Prostate gland (tissue), 2 donors: Measurements from ENCODE around the gene TFCP2. TPM values are rescaled to one million over a fixed set of nuclear protein-coding genes. Genes with fewer than 3 reads are reported as not detected.

Experiments
- DNase-seq: peaks from one replicate; pipeline ENCODE4 v3.0.0-alpha.2; 2019; ENCODE audit warnings: low spot score
- H3K27ac ChIP-seq, 2 donors: fragments of 200-600 bp; sonication (generic); 2 replicates each; pipeline ENCODE4 v1.5.1; 2017 to 2019
- H3K27me3 ChIP-seq: fragments of 200-600 bp; sonication (generic); replicated peaks from 2 replicates; pipeline ENCODE4 v1.5.1; 2019; ENCODE audit not compliant: insufficient read depth
- H3K36me3 ChIP-seq, 2 donors: fragments of 200-600 bp; sonication (generic); 1 replicate in 1 of 2; 2 replicates in 1 of 2; pipeline versions ENCODE4 v1.5.1 to v1.8.1; 2017 to 2019
- H3K4me1 ChIP-seq: fragments of 200-600 bp; sonication (generic); replicated peaks from 2 replicates; pipeline ENCODE4 v1.5.1; 2019
- H3K4me3 ChIP-seq, 2 donors: fragments of 200-600 bp; sonication (generic); 2 replicates each; pipeline ENCODE4 v1.5.1; 2017 to 2019
- H3K9me3 ChIP-seq: fragments of 200-600 bp; sonication (generic); 2 replicates; pipeline ENCODE4 v1.5.1; 2017
- POLR2A ChIP-seq: fragments of 450-650 bp; IDR thresholded peaks from one replicate; pipeline ENCODE4 v1.6.1; 2016; ENCODE audit warnings: antibody characterized with exemption, mild to moderate bottlenecking
- POLR2AphosphoS5 ChIP-seq: sonication (generic); formaldehyde crosslinking; IDR thresholded peaks from one replicate; pipeline ENCODE4 v1.6.1; 2017; ENCODE audit warnings: antibody characterized with exemption
- WGBS: methylation state at CpG from one replicate; pipeline ENCODE4 v1.1.5; 2018; 5-methylcytosine and 5-hydroxymethylcytosine counted together
- intact Hi-C: fragments of 100-400 bp; cut with DNase I; formaldehyde crosslinking; loops from one replicate; pipeline ENCODE4 v1.14.2; 2022
- total RNA-seq, 2 donors: library from RNA; depleted of rRNA; stranded (reverse); fragments of >200 nt; gene quantifications; one replicate each; pipeline ENCODE4 v1.1.0, GENCODE V29; 2016
- TF ChIP-seq, protein P1 (sequence below), 4 experiments: fragments of 200-600 bp in 2 of 4; fragments of 450-650 bp in 2 of 4; sonication (generic) in 2 of 4; IDR thresholded peaks; 1 replicate in 3 of 4; 2 replicates in 1 of 4; pipeline ENCODE4 v1.5.1; 2016 to 2019; ENCODE audit warnings: antibody characterized with exemption in 4 of 4, mild to moderate bottlenecking in 2 of 4, moderate library complexity in 2 of 4

TFCP2 gene
- total RNA-seq, 2 donors from 2014 or later, result 11.5 to 21.0 TPM

- Histone ChIP-seq H3K4me1 (no peaks in the 10 kb centered on the region), H3K36me3 (no peaks in the 10 kb centered on the region), H3K4me3 (no peak overlapping the region), H3K27me3 (no peaks in the 10 kb centered on the region), H3K27ac (no peak overlapping the region), H3K9me3 (no peaks in the 10 kb centered on the region)
- TF ChIP-seq POLR2A, result no peak
- TF ChIP-seq POLR2AphosphoS5, result no peak
- TF ChIP-seq, protein P1, sequence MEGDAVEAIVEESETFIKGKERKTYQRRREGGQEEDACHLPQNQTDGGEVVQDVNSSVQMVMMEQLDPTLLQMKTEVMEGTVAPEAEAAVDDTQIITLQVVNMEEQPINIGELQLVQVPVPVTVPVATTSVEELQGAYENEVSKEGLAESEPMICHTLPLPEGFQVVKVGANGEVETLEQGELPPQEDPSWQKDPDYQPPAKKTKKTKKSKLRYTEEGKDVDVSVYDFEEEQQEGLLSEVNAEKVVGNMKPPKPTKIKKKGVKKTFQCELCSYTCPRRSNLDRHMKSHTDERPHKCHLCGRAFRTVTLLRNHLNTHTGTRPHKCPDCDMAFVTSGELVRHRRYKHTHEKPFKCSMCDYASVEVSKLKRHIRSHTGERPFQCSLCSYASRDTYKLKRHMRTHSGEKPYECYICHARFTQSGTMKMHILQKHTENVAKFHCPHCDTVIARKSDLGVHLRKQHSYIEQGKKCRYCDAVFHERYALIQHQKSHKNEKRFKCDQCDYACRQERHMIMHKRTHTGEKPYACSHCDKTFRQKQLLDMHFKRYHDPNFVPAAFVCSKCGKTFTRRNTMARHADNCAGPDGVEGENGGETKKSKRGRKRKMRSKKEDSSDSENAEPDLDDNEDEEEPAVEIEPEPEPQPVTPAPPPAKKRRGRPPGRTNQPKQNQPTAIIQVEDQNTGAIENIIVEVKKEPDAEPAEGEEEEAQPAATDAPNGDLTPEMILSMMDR (IDR thresholded peaks at IDR 0.05), result no peak
- intact Hi-C loops, result no loop called here
- DNase-seq, result no peak
- WGBS, result 91% methylated on average over 10 of the region's 10 CpGs
These were observed 96.6 kb downstream of the TFCP2 start for GRCh38 chr12:51076236-51076930.

- TF ChIP-seq, protein P1 (IDR thresholded peaks at IDR 0.05), result no peak
- DNase-seq, result no peak
- Histone ChIP-seq H3K9me3 (no peaks in the 10 kb centered on the region), H3K27ac (no peak overlapping the region), H3K36me3 (no peaks in the 10 kb centered on the region), H3K4me3 (no peak overlapping the region), H3K4me1 (no peaks in the 10 kb centered on the region), H3K27me3 (no peaks in the 10 kb centered on the region)
- intact Hi-C loops, result no loop called here
- WGBS, result 94% methylated on average over 5 of the region's 5 CpGs
These were observed 97.5 kb downstream of the TFCP2 start for GRCh38 chr12:51075390-51075789.

GRCh38 chr12:51071663-51072062 is 101.3 kb downstream of the TFCP2 start:
- intact Hi-C loops, result no loop called here
- H3K27me3 ChIP-seq, result no peaks in the 10 kb centered on the region
- H3K27ac ChIP-seq, result no peak overlapping the region
- H3K9me3 ChIP-seq, result no peaks in the 10 kb centered on the region
- WGBS, result 86% methylated on average over 2 of the region's 2 CpGs
- peaks cover 0 to 10% of the 10 kb centered on the region in 2 donors for H3K36me3 ChIP-seq
- TF ChIP-seq POLR2AphosphoS5, result no peak
- TF ChIP-seq, protein P1 (IDR thresholded peaks at IDR 0.05), result no peak
- no peak for TF ChIP-seq POLR2A
- no peak overlapping the region for H3K4me3 ChIP-seq
- H3K4me1 ChIP-seq, result no peaks in the 10 kb centered on the region
- DNase-seq, result no peak

DNA sequence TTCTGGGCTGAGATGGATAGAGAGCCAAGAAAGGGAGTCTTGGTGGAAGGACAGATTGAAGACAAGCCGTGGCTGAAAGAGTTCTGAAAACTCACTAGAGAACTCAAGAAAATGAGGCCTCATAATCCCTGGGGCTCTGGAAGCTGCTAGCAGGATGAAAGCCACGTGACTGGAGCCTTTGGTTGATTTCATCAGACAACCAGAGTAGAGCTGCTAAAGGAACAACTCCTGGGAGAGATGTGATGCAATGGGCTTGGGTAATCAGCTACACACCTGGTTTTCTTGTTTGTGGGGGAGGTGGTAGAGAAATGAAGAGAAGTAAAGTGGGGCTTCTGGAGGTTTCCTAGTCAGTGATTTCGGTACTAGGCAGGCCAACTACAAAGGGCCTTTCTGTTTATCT is 102.9 kb downstream of the TFCP2 start:
- H3K4me3 ChIP-seq, result no peak overlapping the region
- TF ChIP-seq POLR2AphosphoS5 (no peak), POLR2A (no peak)
- TF ChIP-seq, protein P1 (IDR thresholded peaks at IDR 0.05), result no peak
- H3K9me3 ChIP-seq, result no peaks in the 10 kb centered on the region
- no peaks in the 10 kb centered on the region for H3K4me1 ChIP-seq
- WGBS, result 90% methylated on average over 3 of the region's 3 CpGs
- peaks cover 0 to 10% of the 10 kb centered on the region in 2 donors for H3K36me3 ChIP-seq
- no peak overlapping the region for H3K27ac ChIP-seq
- no peak for DNase-seq
- intact Hi-C loops, result no loop called here
- no peaks in the 10 kb centered on the region for H3K27me3 ChIP-seq

DNA sequence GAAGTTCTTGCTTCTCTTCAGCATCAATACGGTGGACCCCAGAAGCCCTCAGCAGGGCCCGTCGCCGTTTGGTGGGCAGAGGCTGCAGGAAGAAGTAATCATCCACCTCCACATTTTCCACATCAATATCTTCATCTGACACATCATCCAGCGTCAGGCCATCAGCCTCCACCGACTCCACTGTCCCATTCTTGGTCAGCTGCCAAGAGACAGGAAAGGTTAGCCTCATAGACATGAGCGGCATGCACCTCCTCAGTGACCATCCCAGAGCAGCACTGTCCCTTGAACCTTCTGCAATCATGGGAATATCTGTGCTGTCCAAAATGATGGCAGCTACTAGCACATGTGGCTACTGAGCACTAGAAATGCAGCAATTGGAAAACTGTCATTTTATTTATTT is 105.2 kb downstream of the TFCP2 start:
- no peaks in the 10 kb centered on the region for H3K27me3 ChIP-seq
- H3K4me1 ChIP-seq, result no peaks in the 10 kb centered on the region
- no peak overlapping the region for H3K27ac ChIP-seq
- TF ChIP-seq, protein P1 (IDR thresholded peaks at IDR 0.05), result no peak
- TF ChIP-seq POLR2A (no peak), POLR2AphosphoS5 (no peak)
- intact Hi-C loops, result no loop called here
- DNase-seq, result no peak
- 86% methylated on average over 7 of the region's 7 CpGs for WGBS
- H3K9me3 ChIP-seq, result no peaks in the 10 kb centered on the region
- H3K4me3 ChIP-seq, result no peak overlapping the region
- peaks cover 0 to 10% of the 10 kb centered on the region in 2 donors for H3K36me3 ChIP-seq
